MM.1S (cell line): ENCODE data around the gene SNTG2.

Experiments
- CTCF ChIP-seq: fragments of 300-600 bp; sonication (generic); IDR thresholded peaks from 2 replicates; pipeline ENCODE4 v1.5.1; 2016; ENCODE audit warnings: antibody characterized with exemption, low read length, mixed read lengths
- EZH2phosphoT487 ChIP-seq: fragments of 300-600 bp; sonication (generic); IDR thresholded peaks from 2 replicates; pipeline ENCODE4 v1.6.1; 2018; ENCODE audit warnings: antibody characterized with exemption, low read length

GRCh38 chr2:1249897-1250687 is 299.4 kb downstream of the SNTG2 start:
- no peak for TF ChIP-seq CTCF
- TF ChIP-seq EZH2phosphoT487: no peak
